Measurements from ENCODE around the gene BCL11A. TPM values are rescaled to one million over a fixed set of nuclear protein-coding genes. Genes with fewer than 3 reads are reported as not detected.

BCL11A gene
- polyA plus RNA-seq, 3 donors = 0.30 to 3.0 TPM; not detected in 1

- no peak overlapping the region for H3K27ac ChIP-seq (ENCODE audit: low read depth, low read length)
- 0 to 1% (median 0%) methylated on average over 13 of the region's 13 CpGs for WGBS, 3 donors
Observed at GRCh38 chr2:60549928-60550177, 3.6 kb downstream of the BCL11A start.

GRCh38 chr2:60549238-60549927, 4.1 kb downstream of the BCL11A start:
- H3K27ac ChIP-seq (ENCODE audit: low read depth, low read length) = no peak overlapping the region
- WGBS, 3 donors = 1 to 2% (median 1%) methylated on average over 40 of the region's 40 CpGs

DNA sequence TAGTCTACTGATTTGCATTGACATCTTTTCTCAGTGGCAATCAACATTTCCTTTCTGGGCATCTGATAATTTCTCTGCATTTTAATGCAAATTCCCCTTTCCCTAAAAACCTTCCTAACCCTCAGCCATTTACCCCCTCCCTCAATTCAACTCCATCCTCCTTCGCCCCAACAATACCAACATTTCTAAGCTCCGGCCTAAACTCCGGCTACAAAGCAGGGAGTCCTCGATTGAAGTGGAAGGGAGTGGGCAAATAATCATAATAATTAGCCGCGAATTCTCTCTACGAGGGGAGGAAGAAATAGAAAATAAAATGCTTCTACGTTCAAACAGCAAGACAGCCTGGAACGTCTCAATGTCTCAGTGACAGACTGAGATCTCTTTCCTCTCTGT, 4.6 kb downstream of the BCL11A start:
- H3K27ac ChIP-seq (ENCODE audit: low read depth, low read length) = no peak overlapping the region
- 36 to 40% (median 40%) methylated on average over 9 of the region's 9 CpGs for WGBS, 3 donors

GRCh38 chr2:60548311-60548710, 5.1 kb downstream of the BCL11A start:
- 55 to 61% (median 60%) methylated on average over 4 of the region's 4 CpGs for WGBS, 3 donors
- H3K27ac ChIP-seq (ENCODE audit: low read depth, low read length) = no peak overlapping the region

GRCh38 chr2:60547841-60548240, 5.6 kb downstream of the BCL11A start:
- no peak overlapping the region for H3K27ac ChIP-seq (ENCODE audit: low read depth, low read length)

DNA sequence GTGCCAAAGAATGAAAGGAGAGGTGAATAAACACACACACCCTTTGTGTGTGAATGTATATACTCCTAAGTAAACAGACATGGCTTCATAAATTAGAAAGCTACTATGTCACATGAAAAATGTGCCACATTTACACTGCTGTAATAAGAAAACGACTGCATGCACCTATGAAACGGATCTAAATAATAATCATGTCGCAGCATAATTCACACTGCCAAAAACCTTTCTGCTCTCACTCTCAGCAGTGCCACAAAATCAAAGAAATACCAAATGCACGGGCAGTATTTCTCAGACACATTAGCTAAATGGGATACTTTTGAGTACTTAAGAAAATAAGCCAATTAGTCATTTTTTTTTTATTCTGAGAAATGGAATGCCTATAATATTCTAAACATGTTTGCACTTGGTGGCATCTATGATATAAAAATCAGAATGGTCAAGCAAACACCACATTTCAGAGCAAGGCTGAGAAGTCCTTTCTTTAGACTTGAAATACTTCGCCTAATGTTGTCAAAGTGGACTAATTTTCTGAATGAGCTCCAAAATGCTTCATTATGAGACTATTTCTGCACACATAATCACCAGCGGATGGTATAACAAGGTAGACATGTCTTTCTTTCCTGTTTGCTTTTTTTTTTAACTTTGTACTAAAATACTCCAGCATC, 6.6 kb downstream of the BCL11A start:
- H3K27ac ChIP-seq (ENCODE audit: low read depth, low read length) = no peak overlapping the region
- WGBS, 3 donors = 64 to 77% (median 76%) methylated on average over 6 of the region's 6 CpGs

DNA sequence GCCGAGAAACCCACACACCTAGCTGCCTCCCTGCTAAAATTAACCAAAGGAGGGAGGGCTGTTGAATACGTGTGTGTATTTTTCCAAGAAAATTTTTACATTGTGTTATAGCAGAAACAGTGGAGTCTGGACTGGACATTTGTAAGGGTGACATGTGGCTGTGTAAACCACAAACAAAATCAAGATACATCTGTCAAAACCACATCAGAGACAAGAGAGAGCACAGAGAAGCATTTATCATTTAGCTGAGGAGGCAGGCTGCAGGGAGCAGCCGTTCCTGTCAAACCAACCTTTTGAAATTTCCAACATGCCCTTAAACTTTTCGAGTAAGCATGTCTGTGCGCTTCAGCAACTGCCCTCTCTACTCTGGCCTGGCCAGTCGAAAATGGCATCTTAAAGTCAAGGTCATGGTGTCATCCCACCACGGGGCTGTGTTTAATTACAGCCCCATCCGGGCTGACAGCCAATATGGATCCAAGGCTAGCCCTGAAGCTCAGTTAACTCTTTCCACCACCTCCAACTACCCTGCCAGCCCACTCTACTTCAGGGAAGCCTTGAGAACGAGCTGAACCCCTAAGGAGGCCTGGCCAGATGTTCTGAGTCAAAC, 8.4 kb downstream of the BCL11A start:
- H3K27ac ChIP-seq (ENCODE audit: low read depth, low read length) = no peak overlapping the region
- 49 to 61% (median 50%) methylated on average over 9 of the region's 9 CpGs for WGBS, 3 donors

DNA sequence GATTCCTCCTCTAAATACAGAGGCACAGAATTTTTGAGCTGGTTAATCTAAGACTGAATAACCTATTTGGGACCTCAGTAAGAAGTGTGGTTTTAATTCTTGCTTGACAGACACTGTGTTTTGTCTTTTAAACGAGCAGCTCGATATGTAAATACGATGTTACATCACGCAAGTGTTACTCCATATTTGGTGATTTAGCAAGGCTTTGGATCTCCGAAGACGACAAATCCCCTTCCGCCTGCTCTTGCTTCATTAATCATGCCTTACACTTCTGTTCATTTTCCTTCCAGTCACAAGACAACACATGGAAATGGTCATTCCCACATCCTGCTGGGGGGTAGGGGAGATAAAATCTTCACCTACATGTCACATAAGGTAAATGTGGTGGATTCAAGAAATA, 9.4 kb downstream of the BCL11A start:
- no peak overlapping the region for H3K27ac ChIP-seq (ENCODE audit: low read depth, low read length)
- 49 to 85% (median 60%) methylated on average over 7 of the region's 7 CpGs for WGBS, 3 donors

GRCh38 chr2:60541056-60541651, 12.3 kb downstream of the BCL11A start:
- 44 to 85% (median 81%) methylated on average over 3 of the region's 3 CpGs for WGBS, 3 donors
- H3K27ac ChIP-seq (ENCODE audit: low read depth, low read length) = no peak overlapping the region

DNA sequence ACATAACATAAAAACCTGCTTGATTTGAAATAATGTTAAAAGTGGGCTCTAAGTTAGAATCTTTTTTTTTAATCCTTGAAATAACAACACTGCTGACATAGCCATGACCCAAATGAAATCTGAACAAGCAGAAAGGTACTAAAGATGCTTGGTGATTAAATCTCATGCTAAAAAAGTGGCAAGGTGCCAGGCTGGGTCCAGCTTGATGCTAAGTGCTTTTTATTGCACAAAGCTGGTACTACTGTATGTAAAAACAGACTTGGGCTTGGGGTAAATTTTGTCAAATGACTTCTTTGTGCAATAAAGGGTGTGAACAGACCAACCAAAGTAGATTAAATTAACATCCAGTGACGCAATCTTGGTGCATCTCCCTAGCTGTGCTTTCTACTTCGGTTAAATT, 13.4 kb downstream of the BCL11A start:
- H3K27ac ChIP-seq (ENCODE audit: low read depth, low read length) = no peak overlapping the region
- 53 to 86% (median 70%) methylated on average over 2 of the region's 2 CpGs for WGBS, 3 donors

DNA sequence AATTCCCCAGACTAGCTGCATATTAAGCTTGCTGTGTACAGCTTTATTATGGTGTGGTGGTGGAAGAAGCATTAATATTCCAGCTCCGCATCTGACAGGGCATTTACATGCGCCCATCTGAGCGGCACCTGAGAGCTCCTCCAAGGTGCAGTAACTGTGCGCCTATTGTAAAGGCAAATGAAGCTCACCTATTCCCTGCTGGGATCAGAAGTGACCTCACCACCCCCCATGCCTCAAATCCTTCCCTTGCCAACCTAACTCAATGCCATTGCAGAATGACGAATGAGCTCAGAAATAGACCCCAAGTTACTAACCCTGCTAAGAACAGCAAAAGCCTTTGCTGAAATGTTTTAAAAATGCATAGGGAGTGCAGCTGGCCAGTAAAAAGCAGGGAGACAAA, 14.3 kb downstream of the BCL11A start:
- 66 to 97% (median 96%) methylated on average over 5 of the region's 5 CpGs for WGBS, 3 donors
- no peak overlapping the region for H3K27ac ChIP-seq (ENCODE audit: low read depth, low read length)

GRCh38 chr2:60538101-60538500, 15.4 kb downstream of the BCL11A start:
- WGBS, 3 donors = 43 to 91% (median 88%) methylated on average over 9 of the region's 9 CpGs
- no peak overlapping the region for H3K27ac ChIP-seq (ENCODE audit: low read depth, low read length)

- 13 to 30% (median 30%) methylated on average over 1 of the region's 1 CpG for WGBS, 3 donors
- no peak overlapping the region for H3K27ac ChIP-seq (ENCODE audit: low read depth, low read length)
Observed at GRCh38 chr2:60536746-60537145, 16.7 kb downstream of the BCL11A start.

GRCh38 chr2:60535685-60536312, 17.7 kb downstream of the BCL11A start:
- H3K27ac ChIP-seq (ENCODE audit: low read depth, low read length) = no peak overlapping the region
- WGBS, 3 donors = 87 to 90% (median 89%) methylated on average over 11 of the region's 11 CpGs

DNA sequence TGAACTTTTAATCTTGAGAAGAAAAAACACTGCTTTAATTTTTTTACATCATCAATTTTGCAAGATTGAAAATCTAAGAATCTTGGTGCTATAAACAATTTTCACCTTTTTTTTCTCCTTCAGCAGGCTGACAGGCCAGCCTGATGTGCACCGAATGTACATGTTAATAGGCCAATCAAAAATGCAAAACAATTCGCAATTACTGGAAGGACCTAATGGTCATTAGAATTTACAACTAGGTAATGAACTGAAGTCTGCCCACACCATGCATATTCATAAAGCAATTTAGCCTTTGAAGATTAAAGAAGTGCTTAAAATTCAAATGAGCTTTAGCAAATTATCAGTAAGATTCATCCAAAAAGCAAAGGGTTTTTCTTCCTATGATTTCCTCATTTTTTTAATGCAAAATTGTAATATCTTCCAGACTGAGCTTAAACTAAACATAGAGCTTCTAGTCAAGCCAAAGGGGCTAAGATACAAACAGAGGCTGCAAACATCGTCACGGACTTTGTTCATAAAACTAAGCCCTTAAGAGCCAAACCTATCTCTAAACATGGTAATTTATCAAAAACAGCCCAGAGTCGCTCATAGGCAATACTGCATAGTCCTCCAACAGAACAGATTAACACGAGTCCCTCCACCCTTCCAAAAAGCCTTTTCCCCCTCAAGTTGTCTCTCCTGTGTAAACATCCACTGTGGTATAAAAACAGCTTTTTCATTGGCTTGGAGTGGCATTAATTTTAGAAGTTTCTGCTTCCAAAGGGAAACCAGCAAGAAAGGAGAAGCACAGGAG, 18.4 kb downstream of the BCL11A start:
- H3K27ac ChIP-seq (ENCODE audit: low read depth, low read length) = no peak overlapping the region
- WGBS, 3 donors = 54 to 89% (median 86%) methylated on average over 6 of the region's 6 CpGs

- no peak overlapping the region for H3K27ac ChIP-seq (ENCODE audit: low read depth, low read length)
- WGBS, 3 donors = 42 to 72% (median 44%) methylated on average over 8 of the region's 8 CpGs
Observed at GRCh38 chr2:60534052-60534685, 19.3 kb downstream of the BCL11A start.

GRCh38 chr2:60533101-60534051, 20.1 kb downstream of the BCL11A start:
- 32 to 59% (median 51%) methylated on average over 13 of the region's 13 CpGs for WGBS, 3 donors
- no peak overlapping the region for H3K27ac ChIP-seq (ENCODE audit: low read depth, low read length)

Data from adipose tissue (tissue), 3 donors.